ENCODE data around the gene PLEK.

PLEK gene

GRCh38 chr2:68431316-68431972, 66.4 kb downstream of the PLEK start:
- no peak for TF ChIP-seq CTCF (IDR thresholded peaks at IDR 0.05; ENCODE audit: unreplicated experiment in 3 of 3)
- Mint-ChIP-seq H3K4me3 (no peak overlapping the region), H3K9me3 (no peaks in the 10 kb centered on the region), H3K4me1 (peaks cover 33% of the 10 kb centered on the region), H3K27ac (no peak overlapping the region), H3K36me3 (ENCODE audit: low read depth) (no peaks in the 10 kb centered on the region), H3K27me3 (ENCODE audit: low read depth) (no peaks in the 10 kb centered on the region)

GRCh38 chr2:68432696-68433658, 67.9 kb downstream of the PLEK start:
- H3K9me3 Mint-ChIP-seq: no peaks in the 10 kb centered on the region
- H3K4me1 Mint-ChIP-seq: peaks cover 37% of the 10 kb centered on the region
- no peaks in the 10 kb centered on the region for H3K36me3 Mint-ChIP-seq (ENCODE audit: low read depth)
- no peaks in the 10 kb centered on the region for H3K27me3 Mint-ChIP-seq (ENCODE audit: low read depth)
- H3K4me3 Mint-ChIP-seq: no peak overlapping the region
- no peak overlapping the region for H3K27ac Mint-ChIP-seq
- TF ChIP-seq CTCF (IDR thresholded peaks at IDR 0.05; ENCODE audit: unreplicated experiment in 3 of 3): no peak

DNA sequence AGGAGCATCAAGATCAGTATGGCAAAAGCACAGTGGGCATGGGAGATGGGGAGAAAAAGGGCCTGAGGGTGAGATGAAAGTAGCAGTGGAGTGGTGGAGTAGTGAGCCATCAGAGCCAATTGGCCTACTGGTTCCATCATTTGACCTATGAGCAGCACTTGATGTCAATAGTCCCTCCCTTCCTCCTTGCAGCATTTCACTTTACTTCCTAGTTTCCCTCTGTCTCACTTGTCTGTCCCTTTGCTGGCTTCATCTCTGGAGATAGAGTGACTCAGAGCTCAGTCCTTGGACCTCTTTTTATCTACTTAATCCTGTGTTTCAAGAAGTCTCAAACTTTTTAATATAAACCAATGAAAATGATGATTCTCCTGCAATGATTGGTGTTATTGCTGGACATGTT, 69.9 kb downstream of the PLEK start:
- Mint-ChIP-seq H3K36me3 (ENCODE audit: low read depth) (no peaks in the 10 kb centered on the region), H3K4me1 (peaks cover 37% of the 10 kb centered on the region), H3K4me3 (no peak overlapping the region), H3K27me3 (ENCODE audit: low read depth) (no peaks in the 10 kb centered on the region), H3K9me3 (no peaks in the 10 kb centered on the region), H3K27ac (peak overlapping the region in 1 of 3 experiments; percentile 83)
- TF ChIP-seq CTCF (IDR thresholded peaks at IDR 0.05; ENCODE audit: unreplicated experiment in 3 of 3): no peak

- Mint-ChIP-seq H3K4me3 (no peak overlapping the region), H3K27me3 (ENCODE audit: low read depth) (no peaks in the 10 kb centered on the region), H3K4me1 (peaks cover 42% of the 10 kb centered on the region), H3K27ac (peak overlapping the region in 1 of 3 experiments; percentile 83), H3K9me3 (no peaks in the 10 kb centered on the region), H3K36me3 (ENCODE audit: low read depth) (no peaks in the 10 kb centered on the region)
- no peak for TF ChIP-seq CTCF (IDR thresholded peaks at IDR 0.05; ENCODE audit: unreplicated experiment in 3 of 3)
Measured at GRCh38 chr2:68435615-68436014, 70.5 kb downstream of the PLEK start.

DNA sequence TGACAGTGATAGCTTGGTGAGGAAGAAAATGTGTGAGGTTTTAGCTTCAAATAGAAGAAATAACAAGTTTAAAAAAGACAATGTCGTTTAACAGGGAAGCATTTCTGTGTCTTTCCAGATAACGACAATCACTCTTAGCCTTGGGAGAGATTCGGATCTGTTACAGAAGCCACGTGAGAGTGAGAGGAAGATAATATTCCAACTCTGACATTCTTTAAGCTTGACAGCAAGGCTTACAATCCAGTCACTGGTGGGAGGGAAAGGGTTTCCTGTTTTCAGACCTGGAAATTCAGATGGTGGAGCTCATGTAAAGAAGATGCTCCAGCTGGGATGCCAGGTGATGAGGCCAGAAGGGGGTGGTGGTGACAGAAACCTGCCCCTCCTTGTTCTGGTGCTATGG, 71.2 kb downstream of the PLEK start:
- Mint-ChIP-seq H3K4me3 (peak overlapping the region in 1 of 3 experiments; percentile 34), H3K27ac (peak overlapping the region; percentile 41 to 83 (median 51)), H3K9me3 (no peaks in the 10 kb centered on the region), H3K4me1 (peaks cover 45% of the 10 kb centered on the region), H3K36me3 (ENCODE audit: low read depth) (no peaks in the 10 kb centered on the region), H3K27me3 (ENCODE audit: low read depth) (no peaks in the 10 kb centered on the region)
- TF ChIP-seq CTCF (IDR thresholded peaks at IDR 0.05; ENCODE audit: unreplicated experiment in 3 of 3): no peak
